PC-9 (cell line): ENCODE data around the gene FNDC3B.

Experiments used
- CTCF ChIP-seq: fragments of 200-600 bp; sonication (generic); conservative IDR thresholded peaks from 2 replicates; pipeline ENCODE4 v1.6.1; 2017; ENCODE audit warnings: mixed run types, antibody characterized with exemption, mild to moderate bottlenecking, moderate library complexity
- EZH2 ChIP-seq: fragments of 200-600 bp; sonication (generic); IDR thresholded peaks from 2 replicates; pipeline ENCODE4 v1.8.0; 2017; ENCODE audit warnings: antibody characterized with exemption, low read depth

- TF ChIP-seq EZH2 (no peak), CTCF (no peak)
Observed at GRCh38 chr3:172379372-172379771, 340.0 kb downstream of the FNDC3B start.
